Colonic mucosa (tissue), 4 donors: Measurements from ENCODE around the gene POU5F2. TPM values are rescaled to one million over a fixed set of nuclear protein-coding genes. Genes with fewer than 3 reads are reported as not detected.

Source experiments
- DNase-seq: peaks from one replicate; pipeline ENCODE4 v3.0.0-alpha.2; 2020
- H3K27ac ChIP-seq: fragments of 200-600 bp; one replicate; pipeline ENCODE4 v1.8.0; 2021
- H3K27me3 ChIP-seq: fragments of 200-600 bp; one replicate; pipeline ENCODE4 v1.8.0; 2021
- H3K36me3 ChIP-seq: fragments of 200-600 bp; one replicate; pipeline ENCODE4 v1.8.0; 2021
- H3K4me1 ChIP-seq: fragments of 200-600 bp; one replicate; pipeline ENCODE4 v1.8.0; 2021; ENCODE audit warnings: mild to moderate bottlenecking
- H3K4me3 ChIP-seq: fragments of 200-600 bp; one replicate; pipeline ENCODE4 v1.8.0; 2021
- H3K9ac ChIP-seq, 2 donors: one replicate each; pipeline ENCODE4 v1.7.0; 2013; ENCODE audit warnings: control low read depth in 2 of 2, low read depth in 2 of 2, low read length in 2 of 2
- H3K9me3 ChIP-seq: fragments of 200-600 bp; one replicate; pipeline ENCODE4 v1.8.0; 2021
- intact Hi-C: fragments of 100-400 bp; cut with DNase I; formaldehyde crosslinking; loops from one replicate; pipeline ENCODE4 v1.14.1; 2022
- total RNA-seq, 2 donors: library from RNA; stranded (reverse); fragmentation: NEBNext Ultra II Directional in 1 of 2; extraction: Animal tissue kit (Norgen Biotek cat#: 25700) in 1 of 2; gene quantifications; one replicate each; pipeline ENCODE4 v1.2.1, GENCODE V29; 2021
- TF ChIP-seq, protein P1 (sequence below): fragments of 200-600 bp; IDR thresholded peaks from one replicate; pipeline ENCODE4 v1.8.0; 2022; ENCODE audit warnings: antibody characterized with exemption, mild to moderate bottlenecking
- donor health status: healthy.
- donor health status: DM: no; HTN: no; CAD: no.
- donor health status: DM: no; HTN: no; CAD: no.

The POU5F2 gene
- total RNA-seq, 2 donors from 2014 or later, result 0.37 to 0.94 TPM

DNA sequence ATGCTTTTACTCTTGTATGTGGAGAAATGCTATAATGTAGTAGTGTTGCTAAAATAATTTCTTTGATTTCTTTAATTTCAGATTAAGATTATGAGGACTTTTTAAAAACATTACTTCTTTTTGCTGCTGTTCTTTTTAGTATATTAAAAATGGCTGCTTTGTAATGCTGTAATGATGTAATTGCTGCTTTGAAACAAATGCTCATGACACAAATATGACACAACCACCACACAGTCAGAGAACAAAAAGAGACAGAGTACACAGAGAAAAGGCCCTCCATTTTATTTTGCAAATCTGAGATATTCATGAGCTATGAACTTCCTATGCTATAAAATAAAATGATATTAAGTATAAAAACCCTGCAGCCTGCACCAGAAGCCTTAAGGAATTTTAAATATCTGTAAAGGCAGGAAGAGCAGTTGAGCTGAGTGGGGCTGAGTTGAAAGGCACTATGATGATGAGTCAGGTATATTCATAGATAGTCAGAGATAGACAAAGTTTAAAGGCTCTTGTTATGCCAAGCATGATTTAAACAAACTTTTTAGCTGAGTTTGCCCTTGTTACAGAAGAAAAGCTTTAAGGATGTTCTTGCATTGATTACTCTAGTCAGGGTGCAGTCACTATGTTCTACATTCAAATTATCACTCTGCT is 5.1 kb upstream of the POU5F2 start:
- Histone ChIP-seq H3K4me1 (no peaks in the 10 kb centered on the region), H3K4me3 (no peak overlapping the region), H3K9ac (no peak overlapping the region), H3K9me3 (no peaks in the 10 kb centered on the region), H3K27me3 (no peaks in the 10 kb centered on the region), H3K36me3 (no peaks in the 10 kb centered on the region), H3K27ac (no peak overlapping the region)
- no peak for DNase-seq
- TF ChIP-seq, protein P1, sequence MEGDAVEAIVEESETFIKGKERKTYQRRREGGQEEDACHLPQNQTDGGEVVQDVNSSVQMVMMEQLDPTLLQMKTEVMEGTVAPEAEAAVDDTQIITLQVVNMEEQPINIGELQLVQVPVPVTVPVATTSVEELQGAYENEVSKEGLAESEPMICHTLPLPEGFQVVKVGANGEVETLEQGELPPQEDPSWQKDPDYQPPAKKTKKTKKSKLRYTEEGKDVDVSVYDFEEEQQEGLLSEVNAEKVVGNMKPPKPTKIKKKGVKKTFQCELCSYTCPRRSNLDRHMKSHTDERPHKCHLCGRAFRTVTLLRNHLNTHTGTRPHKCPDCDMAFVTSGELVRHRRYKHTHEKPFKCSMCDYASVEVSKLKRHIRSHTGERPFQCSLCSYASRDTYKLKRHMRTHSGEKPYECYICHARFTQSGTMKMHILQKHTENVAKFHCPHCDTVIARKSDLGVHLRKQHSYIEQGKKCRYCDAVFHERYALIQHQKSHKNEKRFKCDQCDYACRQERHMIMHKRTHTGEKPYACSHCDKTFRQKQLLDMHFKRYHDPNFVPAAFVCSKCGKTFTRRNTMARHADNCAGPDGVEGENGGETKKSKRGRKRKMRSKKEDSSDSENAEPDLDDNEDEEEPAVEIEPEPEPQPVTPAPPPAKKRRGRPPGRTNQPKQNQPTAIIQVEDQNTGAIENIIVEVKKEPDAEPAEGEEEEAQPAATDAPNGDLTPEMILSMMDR, result no peak
- intact Hi-C loops, result no loop called here

DNA sequence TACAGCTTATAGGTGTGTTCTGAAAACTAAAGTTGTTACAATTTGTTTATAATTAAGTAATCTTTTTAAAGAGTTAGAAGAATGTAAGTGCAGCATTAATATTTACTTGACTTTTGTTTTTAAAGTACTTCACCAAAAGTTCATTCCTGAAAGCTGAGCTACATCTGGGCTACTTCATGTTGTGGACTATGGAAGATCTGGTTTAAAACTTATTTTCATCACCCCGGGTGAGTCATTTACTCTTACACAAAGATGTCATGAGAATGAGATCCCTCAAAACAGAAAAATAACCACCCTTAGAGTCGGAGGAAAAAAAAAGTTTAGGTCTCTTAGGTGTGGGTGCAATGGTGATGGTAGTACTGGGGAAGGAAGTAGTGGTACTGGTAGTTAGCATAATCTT is 5.1 kb downstream of the POU5F2 start:
- Histone ChIP-seq H3K36me3 (no peaks in the 10 kb centered on the region), H3K9ac (no peak overlapping the region), H3K4me3 (no peak overlapping the region), H3K4me1 (no peaks in the 10 kb centered on the region), H3K9me3 (no peaks in the 10 kb centered on the region), H3K27ac (no peak overlapping the region), H3K27me3 (no peaks in the 10 kb centered on the region)
- intact Hi-C loops, result no loop called here
- no peak for DNase-seq
- TF ChIP-seq, protein P1, result no peak

DNA sequence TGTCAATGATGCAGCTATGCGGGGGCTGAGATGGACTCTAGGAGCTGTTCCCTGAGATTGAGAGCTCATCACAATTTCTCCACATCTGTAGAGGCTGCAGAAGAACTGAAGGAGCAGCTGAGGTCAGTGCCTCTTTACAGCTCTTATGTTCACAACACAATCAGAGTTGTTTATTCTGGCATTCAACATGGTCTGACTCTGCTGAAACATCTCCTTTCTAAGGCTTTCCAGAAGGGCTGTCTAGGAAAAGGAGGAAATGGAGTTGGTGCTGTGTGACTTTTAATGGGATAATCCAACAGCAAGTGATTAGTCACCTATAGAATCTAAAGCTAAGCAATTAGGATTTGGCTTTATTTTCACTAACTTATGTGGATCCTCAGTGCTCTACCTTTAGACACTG is 6.0 kb downstream of the POU5F2 start:
- Histone ChIP-seq H3K36me3 (no peaks in the 10 kb centered on the region), H3K27me3 (no peaks in the 10 kb centered on the region), H3K9me3 (no peaks in the 10 kb centered on the region), H3K9ac (no peak overlapping the region), H3K4me3 (no peak overlapping the region), H3K4me1 (no peaks in the 10 kb centered on the region), H3K27ac (no peak overlapping the region)
- TF ChIP-seq, protein P1, result no peak
- DNase-seq, result no peak
- intact Hi-C loops, result no loop called here

DNA sequence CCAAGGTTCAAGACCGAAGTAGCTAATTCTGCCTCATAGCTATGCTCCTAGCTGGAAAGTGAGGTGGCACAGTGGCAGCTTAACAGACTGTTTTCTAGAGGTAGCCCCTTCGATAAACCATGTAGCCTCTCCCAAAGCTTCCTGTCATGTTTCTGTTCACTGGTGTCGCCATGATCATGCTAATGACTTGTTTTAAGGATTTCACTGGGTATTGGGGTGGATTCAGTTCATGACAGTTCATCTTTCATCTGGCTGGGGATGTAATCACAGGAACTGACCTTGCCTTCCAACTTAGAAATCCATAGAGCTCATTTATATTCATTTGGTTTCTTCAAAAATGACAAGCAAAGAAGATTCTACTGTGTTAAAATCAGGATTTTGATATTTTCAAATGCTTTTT is 9.4 kb downstream of the POU5F2 start:
- intact Hi-C loops, result no loop called here
- H3K9ac ChIP-seq, result no peak overlapping the region
- H3K27me3 ChIP-seq, result no peaks in the 10 kb centered on the region
- H3K4me1 ChIP-seq, result no peaks in the 10 kb centered on the region
- no peak overlapping the region for H3K27ac ChIP-seq
- H3K4me3 ChIP-seq, result no peak overlapping the region
- no peaks in the 10 kb centered on the region for H3K36me3 ChIP-seq
- TF ChIP-seq, protein P1, result no peak
- no peaks in the 10 kb centered on the region for H3K9me3 ChIP-seq
- no peak for DNase-seq

DNA sequence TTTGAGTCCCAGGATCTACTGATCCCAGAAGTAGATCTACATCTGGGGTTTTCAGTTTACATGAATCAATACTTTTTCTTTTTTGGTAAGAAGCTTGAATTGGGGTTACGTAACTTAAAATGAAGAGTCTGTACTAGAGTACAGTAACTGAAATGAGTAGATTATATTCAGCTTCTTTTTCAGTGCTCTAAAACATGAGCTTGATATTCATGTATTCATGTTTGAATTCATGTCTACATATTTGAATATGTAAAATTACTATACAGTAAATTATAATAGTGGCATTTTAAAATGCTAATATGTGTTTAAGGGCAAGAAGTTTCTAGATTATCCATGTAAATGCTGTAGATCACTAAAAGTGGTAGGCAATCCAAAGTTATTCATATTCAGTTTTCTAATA is 14.8 kb downstream of the POU5F2 start:
- no peaks in the 10 kb centered on the region for H3K27me3 ChIP-seq
- no peaks in the 10 kb centered on the region for H3K9me3 ChIP-seq
- no peak for DNase-seq
- H3K27ac ChIP-seq, result no peak overlapping the region
- no peaks in the 10 kb centered on the region for H3K4me1 ChIP-seq
- TF ChIP-seq, protein P1, result no peak
- H3K36me3 ChIP-seq, result no peaks in the 10 kb centered on the region
- H3K9ac ChIP-seq, result no peak overlapping the region
- H3K4me3 ChIP-seq, result no peak overlapping the region
- intact Hi-C loops, result no loop called here
